ENCODE data around the gene PITPNC1. TPM values are rescaled to one million over a fixed set of nuclear protein-coding genes. Genes with fewer than 3 reads are reported as not detected.

Gene PITPNC1
- total RNA-seq, 1 experiment from 2014 or later, result 35.5 TPM

- POLR2A ChIA-PET (ENCODE audit: low non-redundant PET), result no interaction called here
Observed at GRCh38 chr17:67412032-67412431, 35.0 kb downstream of the PITPNC1 start.

GRCh38 chr17:67412941-67413340 lies 35.9 kb downstream of the PITPNC1 start:
- H3K27ac ChIP-seq (ENCODE audit: low read depth, low read length, poor library complexity, severe bottlenecking), result no peak overlapping the region
- intact Hi-C loops (cut with micrococcal nuclease; ENCODE audit: unreplicated experiment), result no loop called here
- no peaks in the 10 kb centered on the region for H3K27me3 ChIP-seq (replicated peaks; ENCODE audit: insufficient read depth, low read depth, low read length, poor library complexity)
- no peaks in the 10 kb centered on the region for H3K4me1 ChIP-seq (ENCODE audit: insufficient read depth, low read length, poor library complexity, severe bottlenecking)
- H3K9me3 ChIP-seq (ENCODE audit: low read depth, low read length, poor library complexity, severe bottlenecking), result no peaks in the 10 kb centered on the region
- no peak for DNase-seq (ENCODE audit: low spot score)
- no peak overlapping the region for H3K4me3 ChIP-seq (ENCODE audit: low read depth, low read length, poor library complexity, severe bottlenecking)
- no peaks in the 10 kb centered on the region for H3K36me3 ChIP-seq (ENCODE audit: insufficient read depth, low read length, poor library complexity, severe bottlenecking)
- BruUV-seq (replicated peaks), result no TSS peak
- ChIA-PET POLR2A (ENCODE audit: low non-redundant PET) (no interaction called here), CTCF (no interaction called here)
- TF ChIP-seq EZH2 (IDR thresholded peaks at IDR 0.05; ENCODE audit: borderline replicate concordance, low read depth, low read length, poor library complexity, severe bottlenecking), result no peak
- no peak for TF ChIP-seq CTCF (conservative IDR thresholded peaks at IDR 0.05; ENCODE audit: low read depth, low read length)

More at GRCh38 chr17:67412032-67412431, 35.0 kb downstream of the PITPNC1 start:
- intact Hi-C loops (cut with micrococcal nuclease; ENCODE audit: unreplicated experiment), result no loop called here
- no TSS peak for BruUV-seq (replicated peaks)
- Histone ChIP-seq H3K27ac (ENCODE audit: low read depth, low read length, poor library complexity, severe bottlenecking) (no peak overlapping the region), H3K36me3 (ENCODE audit: insufficient read depth, low read length, poor library complexity, severe bottlenecking) (no peaks in the 10 kb centered on the region), H3K9me3 (ENCODE audit: low read depth, low read length, poor library complexity, severe bottlenecking) (no peaks in the 10 kb centered on the region), H3K4me1 (ENCODE audit: insufficient read depth, low read length, poor library complexity, severe bottlenecking) (no peaks in the 10 kb centered on the region), H3K4me3 (ENCODE audit: low read depth, low read length, poor library complexity, severe bottlenecking) (no peak overlapping the region), H3K27me3 (replicated peaks; ENCODE audit: insufficient read depth, low read depth, low read length, poor library complexity) (no peaks in the 10 kb centered on the region)
- CTCF ChIA-PET, result no interaction called here
- DNase-seq (ENCODE audit: low spot score), result no peak
- TF ChIP-seq EZH2 (IDR thresholded peaks at IDR 0.05; ENCODE audit: borderline replicate concordance, low read depth, low read length, poor library complexity, severe bottlenecking) (no peak), CTCF (conservative IDR thresholded peaks at IDR 0.05; ENCODE audit: low read depth, low read length) (no peak)

- no peak overlapping the region for H3K27ac ChIP-seq (ENCODE audit: low read depth, low read length, poor library complexity, severe bottlenecking)
- no peaks in the 10 kb centered on the region for H3K4me1 ChIP-seq (ENCODE audit: insufficient read depth, low read length, poor library complexity, severe bottlenecking)
- no peak for TF ChIP-seq CTCF (conservative IDR thresholded peaks at IDR 0.05; ENCODE audit: low read depth, low read length)
- no peak for TF ChIP-seq EZH2 (IDR thresholded peaks at IDR 0.05; ENCODE audit: borderline replicate concordance, low read depth, low read length, poor library complexity, severe bottlenecking)
- no peaks in the 10 kb centered on the region for H3K9me3 ChIP-seq (ENCODE audit: low read depth, low read length, poor library complexity, severe bottlenecking)
- no peak overlapping the region for H3K4me3 ChIP-seq (ENCODE audit: low read depth, low read length, poor library complexity, severe bottlenecking)
- DNase-seq (ENCODE audit: low spot score), result no peak
- BruUV-seq (replicated peaks), result no TSS peak
- intact Hi-C loops (cut with micrococcal nuclease; ENCODE audit: unreplicated experiment), result no loop called here
- ChIA-PET CTCF (no interaction called here), POLR2A (ENCODE audit: low non-redundant PET) (no interaction called here)
- H3K36me3 ChIP-seq (ENCODE audit: insufficient read depth, low read length, poor library complexity, severe bottlenecking), result no peaks in the 10 kb centered on the region
- H3K27me3 ChIP-seq (replicated peaks; ENCODE audit: insufficient read depth, low read depth, low read length, poor library complexity), result no peaks in the 10 kb centered on the region
Observed at GRCh38 chr17:67413388-67413787, 36.3 kb downstream of the PITPNC1 start.

All from A673 (cell line).